Measurements from ENCODE around the gene FLT1. TPM values are rescaled to one million over a fixed set of nuclear protein-coding genes. Genes with fewer than 3 reads are reported as not detected.

Gene FLT1
- total RNA-seq, 1 experiment from 2014 or later = 0.25 TPM

- TF ChIP-seq REST (IDR thresholded peaks at IDR 0.05; ENCODE audit: low read depth) (no peak), POLR2AphosphoS5 (IDR thresholded peaks at IDR 0.05; ENCODE audit: low read depth, low read length) (no peak), ELF1 (IDR thresholded peaks at IDR 0.05; ENCODE audit: borderline replicate concordance, low read depth) (no peak), CEBPB (IDR thresholded peaks at IDR 0.05; ENCODE audit: low read depth) (peak; percentile 62)
- TF ChIP-seq, protein P1, sequence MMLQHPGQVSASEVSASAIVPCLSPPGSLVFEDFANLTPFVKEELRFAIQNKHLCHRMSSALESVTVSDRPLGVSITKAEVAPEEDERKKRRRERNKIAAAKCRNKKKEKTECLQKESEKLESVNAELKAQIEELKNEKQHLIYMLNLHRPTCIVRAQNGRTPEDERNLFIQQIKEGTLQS (IDR thresholded peaks at IDR 0.05) = no peak
Measured at GRCh38 chr13:28475916-28476725, 18.8 kb downstream of the FLT1 start (continued).

GRCh38 chr13:28474491-28475134 lies 20.3 kb downstream of the FLT1 start:
- BruUV-seq (replicated peaks) = no TSS peak
- H2AFZ ChIP-seq (ENCODE audit: low read depth, low read length, poor library complexity, severe bottlenecking) = no peak overlapping the region
- no peak for ATAC-seq
- intact Hi-C loops (cut with micrococcal nuclease) = no loop called here
- RAD21 ChIA-PET (ENCODE audit: low non-redundant PET in 1 of 2, low total read pairs in 2 of 2, uncharacterized antibody in 2 of 2, unreplicated experiment in 2 of 2) = no interaction called here
- H3K27ac ChIP-seq (ENCODE audit: low read depth, low read length) = no peak overlapping the region
- TF ChIP-seq JUND (IDR thresholded peaks at IDR 0.05) (no peak), CBX3 (IDR thresholded peaks at IDR 0.05; ENCODE audit: low read depth) (no peak), SP1 (IDR thresholded peaks at IDR 0.05; ENCODE audit: low read depth) (no peak), ZNF274 (IDR thresholded peaks at IDR 0.05; ENCODE audit: low read depth, low read length) (no peak)
- TF ChIP-seq, protein P2, sequence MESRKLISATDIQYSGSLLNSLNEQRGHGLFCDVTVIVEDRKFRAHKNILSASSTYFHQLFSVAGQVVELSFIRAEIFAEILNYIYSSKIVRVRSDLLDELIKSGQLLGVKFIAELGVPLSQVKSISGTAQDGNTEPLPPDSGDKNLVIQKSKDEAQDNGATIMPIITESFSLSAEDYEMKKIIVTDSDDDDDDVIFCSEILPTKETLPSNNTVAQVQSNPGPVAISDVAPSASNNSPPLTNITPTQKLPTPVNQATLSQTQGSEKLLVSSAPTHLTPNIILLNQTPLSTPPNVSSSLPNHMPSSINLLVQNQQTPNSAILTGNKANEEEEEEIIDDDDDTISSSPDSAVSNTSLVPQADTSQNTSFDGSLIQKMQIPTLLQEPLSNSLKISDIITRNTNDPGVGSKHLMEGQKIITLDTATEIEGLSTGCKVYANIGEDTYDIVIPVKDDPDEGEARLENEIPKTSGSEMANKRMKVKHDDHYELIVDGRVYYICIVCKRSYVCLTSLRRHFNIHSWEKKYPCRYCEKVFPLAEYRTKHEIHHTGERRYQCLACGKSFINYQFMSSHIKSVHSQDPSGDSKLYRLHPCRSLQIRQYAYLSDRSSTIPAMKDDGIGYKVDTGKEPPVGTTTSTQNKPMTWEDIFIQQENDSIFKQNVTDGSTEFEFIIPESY (IDR thresholded peaks at IDR 0.05; ENCODE audit: extremely low read depth, insufficient replicate concordance, low read length) = no peak
- TF ChIP-seq, protein P1 (IDR thresholded peaks at IDR 0.05) = no peak
- no peak overlapping the region for H3K9ac ChIP-seq (ENCODE audit: low read length)
- no peak overlapping the region for H3K4me3 ChIP-seq (replicated peaks in 1 of 2; ENCODE audit: low read depth in 1 of 2, low read length in 2 of 2)
- H3K9me2 ChIP-seq (ENCODE audit: insufficient read depth) = no peaks in the 10 kb centered on the region
- no peaks in the 10 kb centered on the region for H4K20me1 ChIP-seq (ENCODE audit: insufficient read depth)
- DNase-seq (ENCODE audit: low read depth, low spot score) = no peak
- CTCF ChIA-PET = no interaction called here
- H3K79me2 ChIP-seq (ENCODE audit: insufficient read depth, low read length) = no peaks in the 10 kb centered on the region
- POLR2A ChIA-PET = no interaction called here
- peaks cover 2 to 11% of the 10 kb centered on the region in 2 experiments; a peak in 3 of 4 replicates for H3K4me1 ChIP-seq (ENCODE audit: control insufficient read depth in 1 of 2, insufficient read depth in 2 of 2, low read length in 2 of 2)
- no peaks in the 10 kb centered on the region for H3K9me3 ChIP-seq (ENCODE audit: control insufficient read depth in 1 of 2, insufficient read depth in 1 of 2, low read depth in 1 of 2, low read length in 2 of 2)
- no peaks in the 10 kb centered on the region for H3K36me3 ChIP-seq (ENCODE audit: control insufficient read depth in 1 of 2, insufficient read depth in 2 of 2, low read length in 2 of 2)
- no peak overlapping the region for H3K4me2 ChIP-seq (ENCODE audit: low read length)
- no peaks in the 10 kb centered on the region for H3K27me3 ChIP-seq (ENCODE audit: insufficient read depth, low read length)
